GM19025 (cell line): ENCODE results near the gene SETD2.
A peak's percentile ranks its signal among the peaks of the same experiment; 100 is the strongest.
"Not testable (repeated sequence)": the region's sequence is repeated elsewhere in the genome, so short reads cannot be mapped to it uniquely, and the experiment has no call there.

Experiments
- ATAC-seq: cut with Tn5 transposase; IDR thresholded peaks from one replicate; pipeline ENCODE4 v1.9.1; 2021; ENCODE audit warnings: mild to moderate bottlenecking, low read depth, moderate library complexity; ENCODE audit not compliant: unreplicated experiment

The SETD2 gene, protein sequence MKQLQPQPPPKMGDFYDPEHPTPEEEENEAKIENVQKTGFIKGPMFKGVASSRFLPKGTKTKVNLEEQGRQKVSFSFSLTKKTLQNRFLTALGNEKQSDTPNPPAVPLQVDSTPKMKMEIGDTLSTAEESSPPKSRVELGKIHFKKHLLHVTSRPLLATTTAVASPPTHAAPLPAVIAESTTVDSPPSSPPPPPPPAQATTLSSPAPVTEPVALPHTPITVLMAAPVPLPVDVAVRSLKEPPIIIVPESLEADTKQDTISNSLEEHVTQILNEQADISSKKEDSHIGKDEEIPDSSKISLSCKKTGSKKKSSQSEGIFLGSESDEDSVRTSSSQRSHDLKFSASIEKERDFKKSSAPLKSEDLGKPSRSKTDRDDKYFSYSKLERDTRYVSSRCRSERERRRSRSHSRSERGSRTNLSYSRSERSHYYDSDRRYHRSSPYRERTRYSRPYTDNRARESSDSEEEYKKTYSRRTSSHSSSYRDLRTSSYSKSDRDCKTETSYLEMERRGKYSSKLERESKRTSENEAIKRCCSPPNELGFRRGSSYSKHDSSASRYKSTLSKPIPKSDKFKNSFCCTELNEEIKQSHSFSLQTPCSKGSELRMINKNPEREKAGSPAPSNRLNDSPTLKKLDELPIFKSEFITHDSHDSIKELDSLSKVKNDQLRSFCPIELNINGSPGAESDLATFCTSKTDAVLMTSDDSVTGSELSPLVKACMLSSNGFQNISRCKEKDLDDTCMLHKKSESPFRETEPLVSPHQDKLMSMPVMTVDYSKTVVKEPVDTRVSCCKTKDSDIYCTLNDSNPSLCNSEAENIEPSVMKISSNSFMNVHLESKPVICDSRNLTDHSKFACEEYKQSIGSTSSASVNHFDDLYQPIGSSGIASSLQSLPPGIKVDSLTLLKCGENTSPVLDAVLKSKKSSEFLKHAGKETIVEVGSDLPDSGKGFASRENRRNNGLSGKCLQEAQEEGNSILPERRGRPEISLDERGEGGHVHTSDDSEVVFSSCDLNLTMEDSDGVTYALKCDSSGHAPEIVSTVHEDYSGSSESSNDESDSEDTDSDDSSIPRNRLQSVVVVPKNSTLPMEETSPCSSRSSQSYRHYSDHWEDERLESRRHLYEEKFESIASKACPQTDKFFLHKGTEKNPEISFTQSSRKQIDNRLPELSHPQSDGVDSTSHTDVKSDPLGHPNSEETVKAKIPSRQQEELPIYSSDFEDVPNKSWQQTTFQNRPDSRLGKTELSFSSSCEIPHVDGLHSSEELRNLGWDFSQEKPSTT (N-terminal part only)

DNA sequence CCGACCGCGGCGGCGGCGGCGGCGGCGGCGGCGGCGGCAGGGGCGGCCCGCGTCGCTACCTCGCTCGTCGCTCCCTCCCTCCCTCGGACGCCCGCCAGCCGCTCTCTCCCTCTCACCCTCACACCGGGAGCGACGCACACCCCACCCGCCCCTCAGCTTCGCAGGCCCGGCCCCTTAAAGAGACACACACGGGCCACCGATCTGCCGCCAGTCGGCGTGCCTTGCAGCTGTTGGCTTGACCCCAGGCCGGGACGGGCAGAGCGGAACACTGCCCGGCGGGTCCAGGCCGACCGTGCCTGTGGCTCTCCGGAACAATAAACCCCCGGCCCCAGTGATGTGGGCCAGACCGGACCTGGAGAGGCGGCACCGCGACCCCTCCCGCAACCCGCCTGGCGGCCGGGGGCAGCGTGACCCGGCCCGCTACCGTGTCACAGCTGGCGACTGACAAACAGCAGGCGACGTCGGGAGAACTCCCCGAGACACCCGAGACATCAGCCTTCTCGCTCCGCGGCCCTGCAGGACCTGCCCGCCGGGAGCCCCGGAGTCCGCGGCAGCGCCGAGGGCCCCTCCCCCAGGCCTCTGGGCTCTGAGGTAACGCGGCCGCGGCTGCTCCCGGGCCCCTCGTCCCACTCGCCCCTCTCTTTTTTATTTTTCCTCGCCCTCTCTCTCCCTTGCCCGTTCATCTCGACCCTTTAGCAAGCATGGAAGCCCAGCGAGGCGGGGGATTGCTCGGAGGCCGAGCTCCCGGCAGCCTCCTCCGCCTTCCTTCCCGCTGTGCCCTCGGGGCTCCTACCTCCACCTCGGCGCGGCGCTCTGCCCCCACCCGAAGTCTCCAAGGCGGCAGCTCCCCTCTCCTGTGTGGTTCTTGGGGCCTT, at the start of gene SETD2:
TSS of gene SETD2 (minus strand) at position 107 of the 875 bp plus-strand sequence. CDS start 189 bp downstream, outside the sequence.
- ATAC-seq = peak; percentile 73

DNA sequence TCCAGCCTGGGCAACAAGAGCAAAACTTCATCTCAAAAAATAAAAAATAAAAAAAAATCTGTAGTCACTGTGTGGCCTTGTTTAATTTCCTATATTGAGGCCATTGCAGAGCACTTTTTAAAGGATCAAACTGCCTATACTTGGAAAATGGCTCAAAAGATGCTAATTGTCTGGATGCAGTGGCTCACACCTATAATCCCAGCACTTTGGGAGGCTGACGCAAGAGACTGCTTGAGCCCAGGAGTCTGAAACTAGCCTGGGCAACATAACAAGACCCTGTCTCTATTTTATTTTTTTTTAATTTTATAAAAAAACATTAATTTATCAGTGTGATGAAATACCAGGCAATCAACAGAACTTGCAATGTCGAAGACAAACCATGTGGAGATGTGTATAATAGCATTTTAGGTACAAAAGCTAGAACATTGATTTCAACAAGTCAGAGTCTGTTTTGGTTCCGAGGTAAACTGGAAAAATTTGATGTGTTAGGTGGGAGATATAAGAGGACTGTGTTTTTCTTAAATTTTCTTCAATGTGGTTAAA, 47.0 kb upstream of the SETD2 start:
- no peak for ATAC-seq

DNA sequence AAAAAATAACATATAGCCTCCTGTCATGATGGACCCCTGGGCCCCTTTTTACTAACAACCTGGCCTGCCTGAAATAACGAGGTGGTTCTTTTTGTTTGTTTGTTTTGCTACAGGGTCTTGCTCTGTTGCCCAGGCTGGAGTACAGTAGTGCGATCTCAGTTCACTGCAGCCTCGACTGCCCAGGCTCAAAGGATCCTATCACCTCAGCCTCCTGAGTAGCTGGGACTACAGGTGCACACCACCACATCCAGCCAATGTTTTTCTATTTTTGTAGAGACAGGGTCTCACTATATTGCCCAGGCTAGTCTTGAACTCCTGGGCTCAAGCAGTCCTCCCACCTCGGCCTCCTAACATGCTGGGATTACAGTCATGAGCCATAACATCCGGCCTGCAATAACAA, 42.1 kb upstream of the SETD2 start:
- not testable (repeated sequence) for ATAC-seq

DNA sequence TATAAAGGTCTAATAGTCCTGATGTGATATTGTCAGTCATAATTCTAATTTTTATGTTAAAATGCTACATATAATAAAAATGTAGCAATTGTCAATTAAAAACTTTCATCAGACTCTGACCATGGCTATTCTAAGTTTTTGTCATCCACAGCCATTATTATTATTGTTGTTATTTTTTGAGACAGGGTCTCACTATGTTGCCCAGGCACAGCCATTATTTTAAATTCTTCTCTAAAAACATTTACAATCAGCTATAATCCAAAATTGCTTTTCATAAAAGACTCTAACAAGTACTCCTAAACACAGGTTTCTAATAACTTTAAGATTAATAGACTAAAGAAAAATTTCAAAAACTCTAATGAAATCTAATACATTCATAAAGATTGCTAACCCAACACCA, 41.0 kb upstream of the SETD2 start:
- no peak for ATAC-seq

GRCh38 chr3:47202542-47202941, 38.6 kb upstream of the SETD2 start:
- ATAC-seq = no peak

DNA sequence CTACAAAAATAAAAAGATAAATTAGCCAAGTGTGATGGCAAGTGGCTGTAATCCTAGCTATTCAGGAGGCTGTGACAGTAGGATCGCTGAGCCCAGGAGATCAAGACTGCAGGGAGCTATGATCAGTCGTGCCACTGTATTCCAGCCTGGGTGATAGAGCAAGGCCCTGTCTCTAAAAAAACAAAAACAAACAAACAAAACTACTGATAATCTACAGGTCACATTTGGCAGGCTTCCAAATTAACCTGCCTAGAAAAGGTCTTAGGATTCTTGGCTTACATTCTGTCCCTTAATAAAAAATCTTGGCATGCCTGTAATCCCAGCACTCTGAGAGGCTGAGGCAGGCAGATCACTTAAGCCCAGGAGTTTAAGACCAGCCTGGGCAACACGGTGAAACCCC, 33.4 kb upstream of the SETD2 start:
- no peak for ATAC-seq

DNA sequence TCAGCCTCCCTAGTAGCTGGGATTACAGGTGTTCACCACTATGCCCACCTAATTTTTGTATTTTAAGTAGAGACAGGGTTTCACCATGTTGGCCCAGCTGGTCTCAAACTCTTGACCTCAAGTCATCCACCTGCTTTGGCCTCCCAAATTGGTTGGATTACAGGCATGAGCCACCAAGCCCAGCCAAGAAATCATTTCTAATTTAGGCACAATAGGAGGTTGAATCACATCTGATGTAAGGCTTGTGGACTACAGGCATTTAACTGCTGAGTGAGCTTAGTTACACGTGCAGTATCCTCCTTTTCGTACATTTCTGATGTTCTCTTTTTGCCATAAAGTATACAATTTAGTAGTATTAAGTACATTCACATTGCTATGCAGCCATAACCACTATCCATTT, 31.1 kb upstream of the SETD2 start:
- no peak for ATAC-seq

DNA sequence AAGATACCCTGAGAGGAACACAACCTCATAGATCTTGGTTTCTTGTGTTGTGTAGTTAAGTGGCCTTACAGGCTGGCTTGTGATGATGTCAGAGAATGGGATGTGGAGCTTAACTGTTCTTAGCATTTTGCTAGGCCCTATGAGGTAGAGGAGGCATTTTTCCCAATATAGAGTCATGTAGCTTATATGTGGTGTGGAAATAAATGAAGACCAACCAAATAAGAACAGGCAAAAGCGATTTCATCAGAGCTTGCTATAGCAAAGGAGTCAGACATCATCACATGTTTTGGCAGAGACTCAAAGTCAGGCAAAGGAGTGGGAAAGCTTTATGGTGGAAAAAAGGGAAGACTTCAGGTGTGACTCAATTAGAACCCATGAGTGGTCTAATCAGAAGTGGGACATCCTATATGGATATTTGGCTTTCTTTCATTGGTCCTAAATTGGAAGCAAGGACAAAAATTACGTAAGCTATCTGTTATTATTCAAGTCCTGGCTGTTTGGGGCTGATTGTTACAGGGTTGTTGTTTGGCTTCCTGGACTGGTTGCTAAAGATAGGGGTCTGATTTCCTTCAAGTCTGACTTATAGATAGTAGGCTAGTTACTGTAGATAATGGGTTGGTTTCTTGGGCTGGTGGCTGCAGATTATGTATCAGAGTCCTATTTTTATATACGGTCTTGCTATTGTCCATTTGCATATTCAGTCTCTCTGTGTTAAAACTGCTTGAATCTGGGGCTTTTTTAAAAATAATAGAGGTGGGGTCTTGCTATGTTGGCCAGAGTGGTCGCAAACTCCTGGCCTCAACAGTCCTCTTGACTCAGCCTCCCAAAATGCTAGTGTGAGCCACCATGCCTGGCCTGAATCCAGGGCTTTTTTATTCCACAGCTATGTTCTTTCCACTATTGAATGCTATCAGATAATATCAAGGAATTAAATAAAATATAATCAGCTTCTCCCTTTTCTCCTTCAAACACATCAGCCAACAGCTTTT, 30.3 kb upstream of the SETD2 start:
- no peak for ATAC-seq

GRCh38 chr3:47186285-47186684, 22.4 kb upstream of the SETD2 start:
- no peak for ATAC-seq

- not testable (repeated sequence) for ATAC-seq
Observed at GRCh38 chr3:47181685-47182084, 17.8 kb upstream of the SETD2 start.

DNA sequence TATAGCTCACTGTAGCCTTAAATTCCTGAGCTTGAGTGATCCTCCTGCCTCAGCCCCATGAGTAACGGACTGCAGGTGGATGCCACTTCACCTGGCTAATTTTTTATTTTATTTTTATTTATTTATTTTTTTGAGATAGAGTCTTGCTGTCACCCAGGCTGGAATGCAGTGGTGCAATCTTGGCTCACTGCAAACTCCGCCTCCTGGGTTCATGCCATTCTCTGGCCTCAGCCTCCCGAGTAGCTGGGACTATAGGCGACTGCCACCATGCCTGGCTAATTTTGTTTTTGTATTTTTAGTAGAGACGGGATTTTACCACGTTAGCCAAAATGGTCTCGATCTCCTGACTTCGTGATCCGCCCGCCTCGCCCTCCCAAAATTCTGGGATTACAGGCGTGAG, 16.1 kb upstream of the SETD2 start:
- ATAC-seq = not testable (repeated sequence)

DNA sequence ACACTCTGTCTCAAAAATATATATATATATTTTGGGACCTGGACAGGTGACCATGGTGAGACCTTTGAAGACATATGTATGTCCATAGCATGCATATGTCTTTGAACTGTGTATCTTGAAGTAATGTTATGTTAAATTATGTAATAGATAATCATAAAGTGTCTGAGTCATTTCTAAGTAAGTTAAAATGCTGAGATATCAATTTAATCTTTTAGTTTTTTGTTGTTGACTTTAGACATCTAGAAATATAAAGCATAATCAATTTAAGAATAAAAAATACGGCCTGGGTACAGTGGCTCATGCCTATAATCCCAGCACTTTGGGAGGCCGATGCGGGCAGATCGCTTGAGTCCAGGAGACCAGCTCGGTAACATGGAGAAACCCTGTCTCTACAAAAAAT, 12.7 kb upstream of the SETD2 start:
- ATAC-seq = no peak

- ATAC-seq = peak; percentile 26
Observed at GRCh38 chr3:47163169-47164006, 525 bp downstream of the SETD2 start.

GRCh38 chr3:47162697-47163168, 1.2 kb downstream of the SETD2 start:
- no peak for ATAC-seq

DNA sequence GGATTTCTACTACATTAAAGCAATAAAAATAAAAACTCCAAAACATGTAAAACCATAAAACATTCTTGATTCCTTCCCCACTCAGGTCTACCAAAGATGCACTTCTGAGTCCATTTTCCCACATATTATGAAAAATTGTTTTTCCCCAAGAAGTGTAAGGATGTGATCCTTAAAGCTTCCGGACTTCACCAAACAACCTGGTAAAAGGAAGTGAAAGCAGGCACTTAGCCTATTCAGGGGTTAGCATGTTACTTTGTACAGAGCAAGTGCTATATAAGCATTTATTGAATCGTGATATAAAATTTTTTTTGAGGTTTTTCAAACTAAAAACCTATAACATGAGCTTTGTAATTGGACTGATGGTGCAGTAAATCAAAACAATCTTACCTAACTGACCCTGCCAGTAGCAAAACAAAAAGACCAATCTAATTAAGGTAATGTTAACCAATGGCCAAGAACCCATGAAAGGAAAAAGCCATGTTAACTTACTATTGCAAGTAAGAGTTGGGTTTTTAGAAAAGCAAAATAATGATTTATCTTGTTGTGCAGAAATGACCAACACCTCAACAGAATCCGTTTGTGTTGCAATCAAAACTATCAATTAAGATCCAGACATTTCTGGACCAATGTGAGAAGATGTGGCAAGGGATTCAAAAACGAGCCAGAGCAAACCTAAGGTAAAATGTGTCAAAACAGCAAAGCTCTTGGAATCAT, 1.8 kb downstream of the SETD2 start:
- ATAC-seq = no peak

- ATAC-seq = no peak
Observed at GRCh38 chr3:47159820-47160219, 4.1 kb downstream of the SETD2 start.

GRCh38 chr3:47158208-47158607, 5.7 kb downstream of the SETD2 start:
- no peak for ATAC-seq
